Suppressor macrophage treated with lipopolysaccharide for 1 hour (primary cell): Measurements from ENCODE around the gene PLAAT2.

ENCODE experiments used
- DNase-seq, 3 donors: peaks; one replicate each; pipeline ENCODE4 v3.0.0-alpha.2; 2020 to 2022

Gene PLAAT2

GRCh38 chr11:63512816-63513215 lies 50.4 kb downstream of the PLAAT2 start:
- DNase-seq, result no peak

GRCh38 chr11:63511048-63511748 lies 52.0 kb downstream of the PLAAT2 start:
- peak in 2 of 3 donors; percentile 46 to 53 for DNase-seq

GRCh38 chr11:63510360-63511047 lies 52.7 kb downstream of the PLAAT2 start:
- DNase-seq, result no peak

- DNase-seq, result no peak
Observed at GRCh38 chr11:63508745-63509144, 54.4 kb downstream of the PLAAT2 start.

- peak; percentile 79 to 84 (median 80) for DNase-seq
Observed at GRCh38 chr11:63508009-63508408, 55.2 kb downstream of the PLAAT2 start.

- peak in 2 of 3 donors; percentile 35 to 38 for DNase-seq
Observed at GRCh38 chr11:63507511-63507910, 55.7 kb downstream of the PLAAT2 start.

GRCh38 chr11:63506876-63507275 lies 56.3 kb downstream of the PLAAT2 start:
- DNase-seq, result no peak

GRCh38 chr11:63505857-63506528 lies 57.2 kb downstream of the PLAAT2 start, which contains the start of gene LGALS12:
LGALS12 (plus strand) TSS chr11:63506084; CDS start chr11:63506459, 375 bp downstream.
- peak; percentile 44 to 58 (median 50) for DNase-seq

- DNase-seq, result peak; percentile 23 to 35 (median 24)
Observed at GRCh38 chr11:63504933-63505586, 58.1 kb downstream of the PLAAT2 start.

GRCh38 chr11:63504054-63504453 lies 59.1 kb downstream of the PLAAT2 start:
- no peak for DNase-seq

GRCh38 chr11:63503492-63503891 lies 59.7 kb downstream of the PLAAT2 start:
- DNase-seq, result peak; percentile 80 to 84 (median 84)
